ENCODE measurements around the gene USP38.
A peak's percentile ranks its signal among the peaks of the same experiment; 100 is the strongest.
"Not testable (repeated sequence)": the region's sequence is repeated elsewhere in the genome, so short reads cannot be mapped to it uniquely, and the experiment has no call there.

USP38 gene, protein sequence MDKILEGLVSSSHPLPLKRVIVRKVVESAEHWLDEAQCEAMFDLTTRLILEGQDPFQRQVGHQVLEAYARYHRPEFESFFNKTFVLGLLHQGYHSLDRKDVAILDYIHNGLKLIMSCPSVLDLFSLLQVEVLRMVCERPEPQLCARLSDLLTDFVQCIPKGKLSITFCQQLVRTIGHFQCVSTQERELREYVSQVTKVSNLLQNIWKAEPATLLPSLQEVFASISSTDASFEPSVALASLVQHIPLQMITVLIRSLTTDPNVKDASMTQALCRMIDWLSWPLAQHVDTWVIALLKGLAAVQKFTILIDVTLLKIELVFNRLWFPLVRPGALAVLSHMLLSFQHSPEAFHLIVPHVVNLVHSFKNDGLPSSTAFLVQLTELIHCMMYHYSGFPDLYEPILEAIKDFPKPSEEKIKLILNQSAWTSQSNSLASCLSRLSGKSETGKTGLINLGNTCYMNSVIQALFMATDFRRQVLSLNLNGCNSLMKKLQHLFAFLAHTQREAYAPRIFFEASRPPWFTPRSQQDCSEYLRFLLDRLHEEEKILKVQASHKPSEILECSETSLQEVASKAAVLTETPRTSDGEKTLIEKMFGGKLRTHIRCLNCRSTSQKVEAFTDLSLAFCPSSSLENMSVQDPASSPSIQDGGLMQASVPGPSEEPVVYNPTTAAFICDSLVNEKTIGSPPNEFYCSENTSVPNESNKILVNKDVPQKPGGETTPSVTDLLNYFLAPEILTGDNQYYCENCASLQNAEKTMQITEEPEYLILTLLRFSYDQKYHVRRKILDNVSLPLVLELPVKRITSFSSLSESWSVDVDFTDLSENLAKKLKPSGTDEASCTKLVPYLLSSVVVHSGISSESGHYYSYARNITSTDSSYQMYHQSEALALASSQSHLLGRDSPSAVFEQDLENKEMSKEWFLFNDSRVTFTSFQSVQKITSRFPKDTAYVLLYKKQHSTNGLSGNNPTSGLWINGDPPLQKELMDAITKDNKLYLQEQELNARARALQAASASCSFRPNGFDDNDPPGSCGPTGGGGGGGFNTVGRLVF
- total RNA-seq: 34.6 to 95.1 (median 61.9) reads per million in 18 experiments

DNA sequence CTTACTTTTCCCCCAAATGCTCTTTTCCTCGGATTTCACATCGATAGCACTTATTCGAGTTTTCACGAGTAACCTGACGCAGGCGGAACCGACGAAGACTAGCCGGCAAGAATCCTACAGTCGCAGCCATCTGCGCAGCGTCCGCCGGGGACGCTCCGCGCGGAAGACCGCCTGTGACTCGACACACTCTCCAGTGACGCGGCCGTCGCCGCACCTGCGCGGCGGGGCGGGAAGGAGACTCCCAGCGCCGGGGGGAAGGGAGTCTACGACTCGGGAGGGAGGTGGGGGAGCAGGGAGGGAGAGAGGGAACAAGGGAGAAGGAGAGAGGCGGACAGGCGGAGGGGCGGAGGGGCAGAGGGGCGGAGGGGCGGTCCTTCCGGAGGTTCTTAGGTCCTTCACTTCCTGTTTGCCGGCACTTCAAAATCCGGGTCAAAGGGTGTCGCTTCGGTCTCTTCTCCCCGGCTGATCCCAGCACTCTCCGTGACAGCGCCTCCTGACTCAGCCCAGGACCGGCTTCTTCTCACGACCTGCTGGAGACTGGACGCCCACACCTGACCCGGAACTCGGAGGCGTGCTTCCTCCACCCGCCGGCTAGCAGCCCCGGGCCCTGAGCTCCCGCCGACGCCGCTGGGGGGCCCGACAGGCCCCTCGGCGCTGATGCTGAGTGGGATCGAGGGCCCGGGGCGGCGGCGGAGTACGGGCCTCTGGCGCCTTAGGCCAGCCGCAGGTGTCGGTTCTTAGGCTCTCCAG, at the start of gene USP38:
Gene USP38 (plus strand): TSS at position 415 of the 750 bp plus-strand sequence. CDS start 534 bp downstream, outside the sequence.
- DNase-seq: peak; percentile 90 to 97

- DNase-seq: no peak
Observed at GRCh38 chr4:143135358-143135757, 49.4 kb upstream of the USP38 start.

GRCh38 chr4:143140696-143141095, 44.0 kb upstream of the USP38 start:
- DNase-seq: no peak

GRCh38 chr4:143148521-143148920, 36.2 kb upstream of the USP38 start:
- no peak for DNase-seq

GRCh38 chr4:143156853-143157252, 27.9 kb upstream of the USP38 start:
- DNase-seq: no peak

- DNase-seq: no peak
Observed at GRCh38 chr4:143163614-143164013, 21.1 kb upstream of the USP38 start.

DNA sequence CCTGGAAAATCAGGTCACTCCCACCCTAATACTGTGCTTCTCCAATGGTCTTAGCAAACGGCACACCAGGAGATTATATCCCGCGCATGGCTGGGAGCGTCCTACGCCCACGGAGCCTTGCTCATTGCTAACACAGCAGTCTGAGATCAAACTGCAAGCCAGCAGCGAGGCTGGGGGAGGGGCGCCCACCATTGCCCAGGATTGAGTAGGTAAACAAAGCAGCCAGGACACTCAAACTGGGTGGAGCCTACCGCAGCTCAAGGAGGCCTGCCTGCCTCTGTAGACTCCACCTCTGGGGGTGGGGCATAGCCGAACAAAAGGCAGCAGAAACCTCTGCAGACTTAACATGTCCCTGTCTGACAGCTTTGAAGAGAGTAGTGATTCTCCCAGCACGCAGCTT, 18.0 kb upstream of the USP38 start:
- DNase-seq: not testable (repeated sequence)

GRCh38 chr4:143178923-143179322, 5.8 kb upstream of the USP38 start:
- DNase-seq: no peak

DNA sequence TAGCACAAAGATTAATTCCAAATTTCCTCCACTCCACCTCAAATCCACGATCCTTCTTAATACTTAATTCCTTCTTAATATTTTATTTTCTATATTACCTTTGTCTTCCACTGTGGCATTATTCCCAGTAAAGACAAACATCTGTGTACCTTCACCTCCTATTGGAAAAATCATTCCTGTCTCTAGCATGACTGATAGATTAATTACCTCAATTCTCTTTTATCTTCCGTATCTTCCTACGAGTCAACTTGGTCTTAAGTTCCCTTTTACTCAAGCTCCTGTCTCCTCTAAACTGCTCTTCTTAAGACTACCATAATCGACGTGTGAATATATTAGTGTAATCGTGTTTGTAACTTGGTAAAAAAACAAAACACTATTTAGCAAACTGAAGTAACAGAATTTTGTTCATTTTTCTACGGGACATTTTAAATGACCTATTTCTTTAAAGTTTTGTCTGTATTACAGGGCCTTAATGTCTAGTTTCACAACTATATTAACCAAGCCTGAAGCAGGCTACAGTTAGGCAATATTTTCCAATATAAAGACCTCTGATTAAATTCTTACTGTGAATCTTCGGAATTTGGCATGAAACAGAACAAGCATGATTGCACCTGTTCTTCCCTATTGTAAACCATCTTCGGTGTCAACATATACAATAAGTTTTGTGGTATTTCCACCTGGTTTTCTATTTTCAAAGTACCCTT, 1.1 kb upstream of the USP38 start:
- peak in 1 of 2 donors; percentile 29 for DNase-seq

DNA sequence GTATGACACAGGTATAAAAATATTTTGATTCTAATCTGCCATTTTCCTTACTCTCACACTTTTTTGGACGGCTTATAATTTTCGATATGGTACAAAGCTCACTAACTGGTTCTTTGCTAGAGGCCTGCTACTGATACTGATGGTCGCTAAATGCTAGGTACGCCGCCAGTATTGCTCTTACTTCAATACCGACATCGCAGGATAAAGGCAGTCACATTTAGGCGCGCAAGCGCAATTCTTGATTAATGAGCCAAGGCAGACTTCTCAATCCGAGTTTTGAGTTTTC, 557 bp upstream of the USP38 start:
- no peak for DNase-seq

DNA sequence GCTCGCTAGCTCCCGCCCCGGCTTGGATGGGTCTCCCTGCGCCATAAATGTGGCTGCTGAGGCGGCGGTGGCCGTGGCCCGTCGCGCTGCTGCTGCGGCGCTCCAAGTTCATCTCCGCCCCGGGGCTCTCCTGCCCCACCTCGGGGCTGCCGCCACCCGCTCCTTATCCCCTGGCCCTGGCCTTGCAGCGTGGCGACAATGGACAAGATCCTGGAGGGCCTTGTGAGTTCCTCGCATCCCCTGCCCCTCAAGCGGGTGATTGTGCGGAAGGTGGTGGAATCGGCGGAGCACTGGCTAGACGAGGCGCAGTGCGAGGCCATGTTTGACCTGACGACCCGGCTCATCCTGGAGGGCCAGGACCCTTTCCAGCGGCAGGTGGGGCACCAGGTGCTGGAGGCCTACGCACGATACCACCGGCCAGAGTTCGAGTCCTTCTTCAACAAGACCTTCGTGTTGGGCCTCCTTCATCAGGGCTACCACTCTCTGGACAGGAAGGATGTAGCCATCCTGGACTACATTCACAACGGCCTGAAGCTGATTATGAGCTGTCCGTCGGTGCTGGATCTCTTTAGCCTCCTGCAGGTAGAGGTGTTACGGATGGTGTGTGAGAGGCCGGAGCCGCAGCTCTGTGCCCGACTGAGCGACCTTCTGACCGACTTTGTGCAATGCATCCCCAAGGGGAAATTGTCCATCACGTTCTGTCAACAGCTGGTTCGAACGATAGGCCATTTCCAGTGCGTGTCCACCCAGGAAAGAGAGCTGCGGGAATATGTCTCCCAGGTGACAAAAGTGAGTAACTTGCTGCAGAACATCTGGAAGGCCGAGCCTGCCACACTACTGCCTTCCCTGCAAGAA, 763 bp downstream of the USP38 start:
- DNase-seq: peak in 1 of 2 donors; percentile 42

- peak; percentile 23 to 28 for DNase-seq
Observed at GRCh38 chr4:143186212-143186611, 1.5 kb downstream of the USP38 start.

- no peak for DNase-seq
Observed at GRCh38 chr4:143186649-143187048, 1.9 kb downstream of the USP38 start.

DNA sequence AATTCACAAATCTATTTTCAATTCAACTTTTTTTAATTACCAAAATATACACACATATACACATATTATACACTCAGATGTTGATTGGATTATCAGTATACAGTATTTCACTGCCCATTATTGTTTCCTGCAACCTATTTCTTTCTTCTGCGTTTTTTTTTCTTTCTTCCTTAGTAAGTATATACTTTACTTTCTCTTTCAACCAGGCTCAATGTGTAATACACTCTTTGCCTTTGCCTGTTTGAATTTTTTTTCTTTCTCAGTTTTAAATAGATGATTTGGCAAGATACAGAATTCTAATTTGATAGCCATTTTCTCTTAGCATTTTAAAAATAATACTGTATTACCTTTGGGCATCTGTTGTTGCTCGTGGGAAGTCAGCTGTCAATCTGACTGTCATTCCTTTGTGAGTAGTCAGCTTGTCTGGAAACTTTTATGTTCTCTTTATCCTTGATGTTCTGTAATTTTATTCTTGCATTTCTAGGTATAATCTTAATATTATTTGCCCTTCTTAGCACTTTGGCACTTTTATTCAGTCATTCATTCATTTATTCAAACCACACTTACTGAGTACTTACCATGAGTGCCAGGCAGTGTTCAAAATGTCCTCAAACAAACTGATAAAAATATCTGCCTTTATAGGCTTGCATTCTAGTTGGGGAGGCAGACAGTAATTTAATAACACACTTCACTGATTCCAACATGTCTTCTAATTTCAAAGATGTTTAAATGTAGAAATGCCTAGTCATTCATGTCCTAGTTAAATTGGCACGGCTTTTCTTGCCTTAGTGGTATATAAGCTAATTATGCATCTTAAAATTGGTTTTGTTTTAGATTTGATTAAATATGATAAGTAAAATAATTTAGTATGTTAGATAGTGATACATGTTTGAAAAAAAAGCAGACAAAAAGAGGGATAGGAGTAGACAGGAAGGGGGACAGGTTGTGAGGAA, 3.7 kb downstream of the USP38 start:
- no peak for DNase-seq

DNA sequence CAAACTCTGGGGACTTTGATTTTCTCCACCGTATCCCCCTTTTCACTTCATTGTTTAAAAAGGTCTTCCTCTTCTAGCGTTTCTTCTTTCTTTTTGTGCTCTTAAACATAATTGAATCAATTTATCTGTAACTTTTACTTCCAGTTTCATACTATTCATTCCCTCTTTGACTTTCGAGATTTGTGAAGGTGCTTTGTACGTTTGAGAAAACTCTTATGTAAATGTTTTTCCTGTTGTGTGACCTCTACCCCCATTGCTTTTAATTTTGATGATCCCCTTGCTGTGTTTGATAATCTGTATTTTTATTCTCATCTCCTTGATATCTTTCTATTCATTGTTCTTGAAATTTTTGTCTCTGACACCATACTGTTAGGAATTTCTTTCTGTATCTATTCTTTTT, 4.8 kb downstream of the USP38 start:
- DNase-seq: no peak

DNA sequence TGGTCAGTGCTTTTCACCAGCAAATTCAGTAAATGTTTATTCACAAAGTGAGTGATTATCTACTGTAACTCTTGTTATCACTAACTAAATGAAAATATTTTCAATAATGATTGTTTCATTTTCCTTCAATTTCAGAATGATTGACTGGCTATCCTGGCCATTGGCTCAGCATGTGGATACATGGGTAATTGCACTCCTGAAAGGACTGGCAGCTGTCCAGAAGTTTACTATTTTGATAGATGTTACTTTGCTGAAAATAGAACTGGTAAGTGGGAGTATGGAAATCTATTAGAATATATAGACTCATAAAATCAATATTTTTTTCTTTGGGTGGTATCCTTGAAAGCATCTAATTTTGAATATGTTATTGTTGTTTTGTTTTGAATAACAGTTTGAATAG, 10.9 kb downstream of the USP38 start:
- DNase-seq: no peak

DNA sequence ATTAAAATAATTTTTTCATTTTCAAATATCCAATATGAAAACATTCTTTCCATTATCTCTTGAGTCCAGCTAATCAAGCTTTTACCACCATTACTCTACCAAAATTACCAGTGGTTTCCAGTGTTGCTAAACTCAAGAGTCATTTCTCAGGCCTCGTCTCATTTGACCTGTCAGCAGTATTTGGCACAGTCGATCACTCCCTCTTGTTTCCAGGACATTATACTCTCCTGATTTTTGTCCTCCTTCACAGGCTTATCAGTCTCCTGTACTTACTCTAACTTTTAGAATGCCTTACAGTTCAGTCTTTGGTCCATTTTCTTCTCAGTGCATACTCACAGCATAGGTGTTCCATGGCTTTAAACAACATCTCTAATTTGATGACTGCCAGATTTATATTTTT, 11.6 kb downstream of the USP38 start:
- DNase-seq: no peak

DNA sequence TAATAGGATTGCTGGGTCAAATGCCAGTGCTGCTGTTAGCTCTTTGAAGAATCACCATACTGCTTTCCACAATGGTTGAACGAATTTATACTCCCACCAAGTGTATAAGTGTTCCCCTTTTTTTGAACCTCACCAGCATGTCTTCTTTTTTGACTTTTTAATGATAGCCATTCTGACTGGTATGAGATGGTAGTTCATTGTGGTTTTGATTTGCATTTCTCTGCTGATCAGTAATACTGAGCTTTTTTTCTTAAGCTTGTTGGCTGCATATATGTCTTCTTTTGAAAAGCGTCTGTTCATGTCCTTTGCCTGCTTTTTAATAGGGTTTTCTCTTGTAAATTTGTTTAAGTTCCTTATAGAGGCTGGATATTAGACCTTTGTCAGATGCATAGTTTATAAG, 14.8 kb downstream of the USP38 start:
- DNase-seq: no peak

DNA sequence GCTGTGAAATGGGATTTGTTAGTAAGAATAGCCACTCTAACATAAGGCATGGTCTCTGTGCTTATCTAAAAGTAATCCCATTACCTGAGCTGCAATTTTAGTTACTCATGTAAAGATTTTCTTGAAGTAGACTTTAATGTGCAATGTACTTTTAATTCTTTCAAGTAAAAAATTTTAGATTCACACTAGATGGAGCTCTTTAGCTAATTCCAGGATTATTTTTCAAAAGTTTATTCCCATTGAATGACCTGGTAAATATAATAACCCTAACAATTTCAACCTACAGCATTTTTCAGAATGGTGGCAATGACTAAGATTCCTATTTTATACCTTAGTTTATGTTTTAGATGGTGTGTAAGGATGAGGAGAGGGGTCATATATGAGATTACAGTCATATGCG, 18.1 kb downstream of the USP38 start:
- peak in 1 of 2 donors; percentile 18 for DNase-seq

DNA sequence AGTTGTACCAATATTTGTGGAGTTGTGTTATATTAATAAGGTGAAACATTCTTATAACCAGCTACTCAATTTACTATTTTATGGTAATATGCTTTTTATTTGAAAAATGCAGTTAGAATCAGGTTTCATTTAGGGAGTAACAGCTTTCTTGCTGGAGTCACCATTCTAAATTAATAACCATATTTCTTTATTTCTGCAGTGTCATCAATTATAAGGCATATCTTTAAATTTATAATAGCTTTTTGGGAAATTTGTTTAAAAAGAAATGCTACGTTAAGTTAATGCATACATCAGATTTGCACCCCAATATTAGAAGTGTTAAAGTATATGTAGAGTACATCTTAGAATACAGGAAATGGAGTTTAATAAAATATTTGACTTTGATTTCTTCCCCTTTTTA, 18.9 kb downstream of the USP38 start:
- no peak for DNase-seq
